ENCODE data around the gene ASS1. TPM values are rescaled to one million over a fixed set of nuclear protein-coding genes. Genes with fewer than 3 reads are reported as not detected.

Gene ASS1
- total RNA-seq, 1 donor from 2014 or later, result 84.8 TPM

- intact Hi-C loops (cut with DNase I), result no loop called here
- ATAC-seq (peak; percentile 76), DNase-seq (ENCODE audit: missing footprints) (no peak)
Measured at GRCh38 chr9:130499804-130500263, 55.1 kb downstream of the ASS1 start.

- DNase-seq (ENCODE audit: missing footprints), result no peak
- ATAC-seq, result no peak
- intact Hi-C loops (cut with DNase I), result no loop called here
Measured at GRCh38 chr9:130500340-130501180, 55.8 kb downstream of the ASS1 start.

- intact Hi-C loops (cut with DNase I), result no loop called here
- no peak for DNase-seq (ENCODE audit: missing footprints)
- no peak for ATAC-seq
Measured at GRCh38 chr9:130501639-130502038, 56.9 kb downstream of the ASS1 start.

GRCh38 chr9:130508218-130508617 is 63.5 kb downstream of the ASS1 start:
- DNase-seq (ENCODE audit: missing footprints) (no peak), ATAC-seq (no peak)
- intact Hi-C loops (cut with DNase I), result no loop called here

GRCh38 chr9:130512199-130512598 is 67.4 kb downstream of the ASS1 start:
- intact Hi-C loops (cut with DNase I), result no loop called here
- no peak for DNase-seq (ENCODE audit: missing footprints)
- ATAC-seq, result no peak

GRCh38 chr9:130513078-130513477 is 68.3 kb downstream of the ASS1 start:
- DNase-seq (ENCODE audit: missing footprints) (no peak), ATAC-seq (no peak)
- intact Hi-C loops (cut with DNase I), result no loop called here

- DNase-seq (ENCODE audit: missing footprints) (no peak), ATAC-seq (no peak)
- intact Hi-C loops (cut with DNase I), result no loop called here
Measured at GRCh38 chr9:130518233-130518632, 73.5 kb downstream of the ASS1 start.

GRCh38 chr9:130518943-130519799 is 74.4 kb downstream of the ASS1 start:
- ATAC-seq, result no peak
- intact Hi-C loops (cut with DNase I), result no loop called here
- DNase-seq (ENCODE audit: missing footprints), result no peak

- DNase-seq (ENCODE audit: missing footprints) (no peak), ATAC-seq (no peak)
- intact Hi-C loops (cut with DNase I), result no loop called here
Measured at GRCh38 chr9:130519927-130520326, 75.2 kb downstream of the ASS1 start.

- no peak for DNase-seq (ENCODE audit: missing footprints)
- ATAC-seq, result no peak
- intact Hi-C loops (cut with DNase I), result no loop called here
Measured at GRCh38 chr9:130521715-130522114, 77.0 kb downstream of the ASS1 start.

- DNase-seq (ENCODE audit: missing footprints) (no peak), ATAC-seq (no peak)
- intact Hi-C loops (cut with DNase I), result no loop called here
Measured at GRCh38 chr9:130522233-130522808, 77.6 kb downstream of the ASS1 start.

GRCh38 chr9:130523921-130524320 is 79.2 kb downstream of the ASS1 start:
- intact Hi-C loops (cut with DNase I), result no loop called here
- no peak for DNase-seq (ENCODE audit: missing footprints)
- ATAC-seq, result no peak

- DNase-seq (ENCODE audit: missing footprints), result no peak
- intact Hi-C loops (cut with DNase I), result no loop called here
- no peak for ATAC-seq
Measured at GRCh38 chr9:130526193-130526853, 81.6 kb downstream of the ASS1 start.

- intact Hi-C loops (cut with DNase I), result no loop called here
- no peak for ATAC-seq
- no peak for DNase-seq (ENCODE audit: missing footprints)
Measured at GRCh38 chr9:130526854-130527650, 82.3 kb downstream of the ASS1 start.

- intact Hi-C loops (cut with DNase I), result no loop called here
- DNase-seq (ENCODE audit: missing footprints) (no peak), ATAC-seq (no peak)
Measured at GRCh38 chr9:130527651-130528310, 83.0 kb downstream of the ASS1 start.

GRCh38 chr9:130528674-130529073 is 83.9 kb downstream of the ASS1 start:
- no peak for ATAC-seq
- intact Hi-C loops (cut with DNase I), result no loop called here

GRCh38 chr9:130530938-130531337 is 86.2 kb downstream of the ASS1 start:
- intact Hi-C loops (cut with DNase I), result no loop called here
- peak; percentile 71 for ATAC-seq
- DNase-seq (ENCODE audit: missing footprints), result peak; percentile 88

More at GRCh38 chr9:130528674-130529073, 83.9 kb downstream of the ASS1 start:
- no peak for DNase-seq (ENCODE audit: missing footprints)

GRCh38 chr9:130531670-130532069 is 86.9 kb downstream of the ASS1 start:
- intact Hi-C loops (cut with DNase I), result no loop called here
- no peak for DNase-seq (ENCODE audit: missing footprints)
- no peak for ATAC-seq
